Measurements from ENCODE around the gene DAAM2. TPM values are rescaled to one million over a fixed set of nuclear protein-coding genes. Genes with fewer than 3 reads are reported as not detected.

Gene DAAM2
- polyA plus RNA-seq, 1 of the 3 experiments (the other 2 are of a cell fraction), result 0.20 TPM

- CTCF ChIA-PET, result no interaction called here
- no peak overlapping the region for H3K9ac ChIP-seq
- H3K4me3 ChIP-seq (ENCODE audit: low read depth in 2 of 2, low read length in 1 of 2), result no peak overlapping the region
- 88% methylated on average over 8 of the region's 11 CpGs for WGBS (ENCODE audit: low lambda C conversion rate)
- POLR2A ChIA-PET, result interaction anchor here (0.7 kb wide), 1 partner anchor 740 kb away, joined by 4 read pairs; no protein-coding TSS in a partner anchor
- H3K27ac ChIP-seq (ENCODE audit: low read depth in 2 of 2, low read length in 1 of 2), result no peak overlapping the region
- no peaks in the 10 kb centered on the region for H3K36me3 ChIP-seq (replicated peaks in 1 of 2; ENCODE audit: control insufficient read depth in 1 of 2, insufficient read depth in 2 of 2, low read length in 1 of 2)
- H3F3A ChIP-seq (replicated peaks; ENCODE audit: insufficient read depth), result peaks cover 4% of the 10 kb centered on the region
- no peaks in the 10 kb centered on the region for H3K27me3 ChIP-seq (ENCODE audit: insufficient read depth)
- peaks cover 0 to 9% of the 10 kb centered on the region in 2 experiments; a peak in 2 of 4 replicates for H3K4me1 ChIP-seq (ENCODE audit: control insufficient read depth in 1 of 2, insufficient read depth in 2 of 2, low read depth in 1 of 2, low read length in 1 of 2)
- H2AFZ ChIP-seq (ENCODE audit: low read depth), result no peak overlapping the region
- H3K9me3 ChIP-seq, result no peaks in the 10 kb centered on the region
- TF ChIP-seq CHD2 (IDR thresholded peaks at IDR 0.05; ENCODE audit: low read length, partially characterized antibody) (no peak), RFX5 (IDR thresholded peaks at IDR 0.05; ENCODE audit: low read length) (no peak), FOXJ3 (CRISPR knock-in tag; IDR thresholded peaks at IDR 0.05) (no peak), RXRA (IDR thresholded peaks at IDR 0.05; ENCODE audit: borderline replicate concordance, low read depth) (no peak), FOSL2 (IDR thresholded peaks at IDR 0.05; ENCODE audit: borderline replicate concordance, low read depth) (no peak), MAX (IDR thresholded peaks at IDR 0.05; ENCODE audit: low read depth) (no peak), CTCF (IDR thresholded peaks at IDR 0.05) (no peak), PBX3 (IDR thresholded peaks at IDR 0.05) (no peak), RCOR1 (IDR thresholded peaks at IDR 0.05; ENCODE audit: low read length) (no peak)
- H3K4me2 ChIP-seq, result no peak overlapping the region
- DNase-seq, result no peak
- H4K20me1 ChIP-seq (ENCODE audit: insufficient read depth), result no peaks in the 10 kb centered on the region
- peaks cover 6% of the 10 kb centered on the region; the same call in 1 of the 2 replicates for H3K79me2 ChIP-seq (ENCODE audit: insufficient read depth)
- no peaks in the 10 kb centered on the region for H3K9me2 ChIP-seq
Observed at GRCh38 chr6:39929733-39930461, 137.7 kb downstream of the DAAM2 start.

- no peak overlapping the region for H3K4me2 ChIP-seq
- H3K4me1 ChIP-seq (ENCODE audit: control insufficient read depth in 1 of 2, insufficient read depth in 2 of 2, low read depth in 1 of 2, low read length in 1 of 2), result peaks cover 0 to 9% of the 10 kb centered on the region in 2 experiments; a peak in 2 of 4 replicates
- no peaks in the 10 kb centered on the region for H3K36me3 ChIP-seq (replicated peaks in 1 of 2; ENCODE audit: control insufficient read depth in 1 of 2, insufficient read depth in 2 of 2, low read length in 1 of 2)
- H3K27ac ChIP-seq (ENCODE audit: low read depth in 2 of 2, low read length in 1 of 2), result no peak overlapping the region
- peaks cover 6% of the 10 kb centered on the region; the same call in 1 of the 2 replicates for H3K79me2 ChIP-seq (ENCODE audit: insufficient read depth)
- no peak overlapping the region for H2AFZ ChIP-seq (ENCODE audit: low read depth)
- no peaks in the 10 kb centered on the region for H4K20me1 ChIP-seq (ENCODE audit: insufficient read depth)
- H3K4me3 ChIP-seq (ENCODE audit: low read depth in 2 of 2, low read length in 1 of 2), result no peak overlapping the region
- H3K9me2 ChIP-seq, result no peaks in the 10 kb centered on the region
- no peaks in the 10 kb centered on the region for H3K9me3 ChIP-seq
- no peak overlapping the region for H3K9ac ChIP-seq
- POLR2A ChIA-PET, result no interaction called here
- CTCF ChIA-PET, result no interaction called here
- 93% methylated on average over 3 of the region's 4 CpGs for WGBS (ENCODE audit: low lambda C conversion rate)
- no peaks in the 10 kb centered on the region for H3K27me3 ChIP-seq (ENCODE audit: insufficient read depth)
- peaks cover 4% of the 10 kb centered on the region for H3F3A ChIP-seq (replicated peaks; ENCODE audit: insufficient read depth)
- no peak for DNase-seq
- no peak for TF ChIP-seq SMC3 (IDR thresholded peaks at IDR 0.05; ENCODE audit: low read depth, low read length)
- TF ChIP-seq, protein P1, sequence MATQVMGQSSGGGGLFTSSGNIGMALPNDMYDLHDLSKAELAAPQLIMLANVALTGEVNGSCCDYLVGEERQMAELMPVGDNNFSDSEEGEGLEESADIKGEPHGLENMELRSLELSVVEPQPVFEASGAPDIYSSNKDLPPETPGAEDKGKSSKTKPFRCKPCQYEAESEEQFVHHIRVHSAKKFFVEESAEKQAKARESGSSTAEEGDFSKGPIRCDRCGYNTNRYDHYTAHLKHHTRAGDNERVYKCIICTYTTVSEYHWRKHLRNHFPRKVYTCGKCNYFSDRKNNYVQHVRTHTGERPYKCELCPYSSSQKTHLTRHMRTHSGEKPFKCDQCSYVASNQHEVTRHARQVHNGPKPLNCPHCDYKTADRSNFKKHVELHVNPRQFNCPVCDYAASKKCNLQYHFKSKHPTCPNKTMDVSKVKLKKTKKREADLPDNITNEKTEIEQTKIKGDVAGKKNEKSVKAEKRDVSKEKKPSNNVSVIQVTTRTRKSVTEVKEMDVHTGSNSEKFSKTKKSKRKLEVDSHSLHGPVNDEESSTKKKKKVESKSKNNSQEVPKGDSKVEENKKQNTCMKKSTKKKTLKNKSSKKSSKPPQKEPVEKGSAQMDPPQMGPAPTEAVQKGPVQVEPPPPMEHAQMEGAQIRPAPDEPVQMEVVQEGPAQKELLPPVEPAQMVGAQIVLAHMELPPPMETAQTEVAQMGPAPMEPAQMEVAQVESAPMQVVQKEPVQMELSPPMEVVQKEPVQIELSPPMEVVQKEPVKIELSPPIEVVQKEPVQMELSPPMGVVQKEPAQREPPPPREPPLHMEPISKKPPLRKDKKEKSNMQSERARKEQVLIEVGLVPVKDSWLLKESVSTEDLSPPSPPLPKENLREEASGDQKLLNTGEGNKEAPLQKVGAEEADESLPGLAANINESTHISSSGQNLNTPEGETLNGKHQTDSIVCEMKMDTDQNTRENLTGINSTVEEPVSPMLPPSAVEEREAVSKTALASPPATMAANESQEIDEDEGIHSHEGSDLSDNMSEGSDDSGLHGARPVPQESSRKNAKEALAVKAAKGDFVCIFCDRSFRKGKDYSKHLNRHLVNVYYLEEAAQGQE (IDR thresholded peaks at IDR 0.05; ENCODE audit: low read depth, low read length), result no peak
- no peak for TF ChIP-seq NFIC (IDR thresholded peaks at IDR 0.05; ENCODE audit: borderline replicate concordance)
- TF ChIP-seq YY1 (IDR thresholded peaks at IDR 0.05; ENCODE audit: low read depth), result no peak
- TF ChIP-seq EZH2phosphoT487 (IDR thresholded peaks at IDR 0.05; ENCODE audit: borderline replicate concordance, low read depth), result no peak
- no peak for TF ChIP-seq SIN3A (IDR thresholded peaks at IDR 0.05; ENCODE audit: borderline replicate concordance, low read depth, low read length)
- no peak for TF ChIP-seq TCF12 (IDR thresholded peaks at IDR 0.05)
- TF ChIP-seq ZBTB33 (IDR thresholded peaks at IDR 0.05; ENCODE audit: borderline replicate concordance, low read depth), result no peak
- no peak for TF ChIP-seq GATA2 (CRISPR knock-in tag; IDR thresholded peaks at IDR 0.05)
- TF ChIP-seq FOXM1 (IDR thresholded peaks at IDR 0.05; ENCODE audit: low read depth), result no peak
- no peak for TF ChIP-seq ELF1 (IDR thresholded peaks at IDR 0.05)
Observed at GRCh38 chr6:39930540-39930939, 138.4 kb downstream of the DAAM2 start.
